ENCODE results near the gene RIMKLB.

RIMKLB gene

GRCh38 chr12:8821591-8821990, 123.8 kb downstream of the RIMKLB start:
- no peak for DNase-seq

GRCh38 chr12:8822298-8822697, 124.5 kb downstream of the RIMKLB start, which contains the start of gene A2ML1:
TSS of gene A2ML1 (plus strand) at chr12:8822621. CDS start at chr12:8822652, 31 bp downstream.
- DNase-seq, result no peak

- no peak for DNase-seq
Observed at GRCh38 chr12:8823565-8824300, 125.9 kb downstream of the RIMKLB start.

- DNase-seq, result no peak
Observed at GRCh38 chr12:8827551-8828256, 129.9 kb downstream of the RIMKLB start.

- DNase-seq, result no peak
Observed at GRCh38 chr12:8828257-8829124, 130.7 kb downstream of the RIMKLB start.

GRCh38 chr12:8829125-8829518, 131.3 kb downstream of the RIMKLB start:
- no peak for DNase-seq

- DNase-seq, result no peak
Observed at GRCh38 chr12:8829621-8830020, 131.8 kb downstream of the RIMKLB start.

- no peak for DNase-seq
Observed at GRCh38 chr12:8831116-8831515, 133.3 kb downstream of the RIMKLB start.

GRCh38 chr12:8832500-8832899, 134.7 kb downstream of the RIMKLB start:
- no peak for DNase-seq
